Cortex of kidney (tissue), 1 donor: ENCODE results near the gene NUP133.
"Not testable (repeated sequence)": the region's sequence is repeated elsewhere in the genome, so short reads cannot be mapped to it uniquely, and the experiment has no call there.

Experiments used
- DNase-seq: peaks from one replicate; lab custom pipeline; 2025; lab: John Stamatoyannopoulos, UW

The NUP133 gene

DNA sequence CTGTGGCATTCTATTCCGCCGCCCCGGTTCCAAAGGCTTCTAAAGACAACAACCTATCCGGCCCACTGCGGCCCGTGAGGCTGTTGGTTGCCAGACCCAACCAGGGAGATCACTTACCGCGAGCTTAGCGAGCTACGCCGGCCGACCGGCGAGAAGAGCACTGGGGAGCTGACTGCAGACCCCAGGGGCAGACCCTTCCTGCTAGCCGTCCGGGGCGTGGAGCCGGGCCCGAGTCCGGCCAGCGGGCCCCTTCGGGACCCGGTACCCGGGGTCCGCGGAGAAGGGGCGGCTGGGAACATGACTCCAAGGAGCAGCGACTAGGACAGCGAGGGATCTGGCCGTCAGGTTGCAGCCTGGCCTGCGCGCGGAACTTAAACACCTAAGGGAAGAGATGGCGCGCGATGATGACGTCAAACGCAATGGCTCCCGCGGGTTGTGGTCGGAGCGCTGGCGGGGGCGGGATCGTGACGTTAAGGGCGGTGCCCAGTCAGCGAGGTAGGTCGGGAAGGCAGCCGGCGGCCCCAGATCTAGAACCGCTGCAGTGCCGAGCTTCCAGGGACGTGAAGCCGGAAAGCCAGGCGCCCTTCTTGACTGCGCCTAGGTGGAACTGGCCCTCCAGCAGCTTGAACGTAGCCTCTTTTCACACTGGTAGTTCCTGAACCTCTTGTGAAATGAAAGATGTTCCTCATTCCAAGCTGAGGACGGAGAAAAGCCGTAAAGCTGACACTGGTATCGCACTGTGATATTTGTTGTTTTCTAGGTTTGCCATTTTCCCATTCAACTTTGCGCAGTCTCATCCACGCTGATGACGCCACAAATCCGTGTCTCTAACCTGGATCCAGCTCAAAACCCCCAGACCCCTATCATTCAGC lies at the start of gene NUP133:
TSS of gene NUP133 (minus strand) at position 391 of the 872 bp plus-strand sequence. CDS start at position 299, 92 bp downstream.
- peak; percentile 42 for DNase-seq

DNA sequence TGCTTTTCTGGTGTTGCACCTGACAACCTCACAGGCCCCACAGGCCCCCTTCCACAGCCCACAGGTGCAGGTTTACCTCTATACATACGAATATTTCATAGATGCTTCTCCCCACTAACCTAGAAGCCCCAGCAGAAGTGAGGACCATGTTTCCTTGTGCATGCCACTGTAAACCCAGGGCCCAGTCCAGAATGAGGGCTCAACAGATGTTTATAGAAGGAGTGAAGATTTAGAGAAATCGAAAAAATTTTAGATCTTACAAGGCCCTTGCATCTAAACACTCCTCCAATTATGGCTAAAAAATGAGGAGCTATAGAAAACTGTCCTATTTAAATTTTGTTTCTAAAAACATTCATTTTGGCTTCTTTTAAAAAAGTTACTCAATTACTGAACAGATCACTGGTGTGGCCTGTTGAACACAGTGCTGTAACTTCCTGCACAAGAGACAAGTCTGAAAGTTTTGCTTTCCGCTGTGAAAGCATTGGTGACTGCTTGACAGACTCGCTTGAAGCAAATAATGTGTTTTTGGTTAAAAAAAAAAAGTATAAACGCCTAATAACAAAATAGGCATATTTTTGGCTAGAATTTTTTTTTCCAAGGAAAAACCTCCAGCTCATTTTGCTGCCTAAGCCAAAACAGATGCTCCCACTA lies 49.2 kb upstream of the NUP133 start:
- DNase-seq, result no peak

DNA sequence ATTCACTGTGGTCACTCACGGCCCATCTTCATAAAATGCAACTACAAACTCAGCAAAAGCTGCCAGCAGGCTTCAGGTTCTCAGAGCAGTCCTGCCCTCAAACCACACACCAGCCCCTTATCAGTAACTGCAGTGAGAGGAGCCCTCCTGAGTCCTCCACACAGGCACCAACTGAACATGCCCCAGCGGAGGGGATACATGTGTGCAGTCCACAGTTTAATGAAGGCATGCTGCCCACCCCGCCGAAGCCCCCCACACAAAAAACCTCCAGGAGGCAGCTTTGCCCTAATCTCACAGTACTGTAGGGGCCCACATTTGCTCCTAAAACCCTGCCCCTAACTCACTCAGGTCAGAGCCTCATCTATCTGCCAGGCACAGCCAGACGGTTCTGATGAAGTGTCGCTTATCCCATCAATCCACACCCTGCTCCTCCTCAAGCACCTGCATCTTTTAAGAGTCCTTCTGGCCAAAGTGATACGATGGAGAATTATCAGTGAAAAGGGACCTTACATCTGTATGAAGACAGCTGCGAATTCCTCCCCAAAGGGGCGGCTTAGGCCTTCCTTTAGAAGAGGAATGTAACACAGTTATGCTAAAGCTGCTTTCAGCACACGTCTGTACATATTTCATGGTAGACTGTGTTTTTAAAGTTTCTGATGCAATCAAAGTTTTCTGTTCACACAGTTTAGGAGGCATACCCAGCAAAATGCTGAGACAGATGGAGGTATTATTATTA lies 46.9 kb upstream of the NUP133 start:
- DNase-seq, result no peak

- DNase-seq, result no peak
Measured at GRCh38 chr1:229553621-229554130, 45.5 kb upstream of the NUP133 start.

- no peak for DNase-seq
Measured at GRCh38 chr1:229552732-229553131, 44.6 kb upstream of the NUP133 start.

DNA sequence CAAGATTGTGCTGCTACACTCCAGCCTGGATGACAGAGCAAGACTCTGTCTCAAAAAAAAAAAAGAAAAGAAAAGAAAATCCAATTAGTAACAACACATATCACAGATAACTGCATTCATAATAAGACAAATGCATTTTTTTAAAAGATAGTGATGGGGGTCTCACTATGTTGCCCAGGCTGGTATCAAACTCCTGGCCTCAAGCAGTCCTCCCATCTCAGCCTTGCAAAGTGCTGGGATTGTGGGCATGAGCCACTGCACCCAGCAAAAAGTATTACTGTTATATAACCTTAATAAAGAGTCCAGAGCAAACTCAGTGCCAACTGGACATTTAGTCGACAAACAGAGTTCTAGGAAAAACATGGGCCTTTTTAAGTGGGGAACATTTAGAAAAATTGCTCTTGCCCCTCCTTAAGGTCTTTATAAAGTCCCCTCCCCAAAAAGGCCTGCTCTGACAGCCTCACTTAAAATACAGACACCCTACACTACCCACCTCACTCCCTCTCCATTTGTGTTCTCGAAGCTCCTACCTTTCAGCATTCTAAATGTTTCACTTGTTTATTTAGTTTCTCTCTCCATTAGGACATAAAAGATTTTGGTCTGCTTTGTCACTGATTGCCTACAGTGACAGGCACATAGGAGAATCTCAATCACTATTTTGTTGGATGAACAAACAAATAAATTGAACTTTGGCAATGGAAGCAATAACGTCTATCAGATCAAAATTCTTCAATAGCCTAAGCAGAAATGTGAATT lies 42.8 kb upstream of the NUP133 start:
- no peak for DNase-seq

GRCh38 chr1:229547542-229547941 lies 39.4 kb upstream of the NUP133 start:
- DNase-seq, result no peak

DNA sequence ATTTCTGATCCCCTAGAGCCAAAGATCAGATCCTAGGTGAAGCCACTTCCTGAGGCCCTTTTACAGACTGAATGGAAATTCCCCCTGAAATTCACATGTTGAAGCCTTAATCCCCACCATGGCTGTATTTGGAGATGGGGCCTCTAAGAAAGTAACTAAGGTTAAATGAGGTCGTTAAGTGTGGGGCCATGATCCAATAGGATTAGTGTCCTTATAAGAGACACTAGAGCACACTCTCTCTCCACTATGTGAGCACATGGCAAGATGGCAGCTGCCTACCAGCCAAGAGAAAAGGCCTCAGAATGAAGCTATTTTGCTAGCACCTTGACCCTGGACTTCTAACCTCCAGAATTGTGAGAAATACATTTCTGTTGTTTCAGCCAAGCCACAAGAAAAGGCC lies 36.4 kb upstream of the NUP133 start:
- DNase-seq, result no peak

- no peak for DNase-seq
Measured at GRCh38 chr1:229539863-229540506, 31.8 kb upstream of the NUP133 start.

GRCh38 chr1:229538945-229539344 lies 30.8 kb upstream of the NUP133 start:
- no peak for DNase-seq

- DNase-seq, result no peak
Measured at GRCh38 chr1:229537894-229538293, 29.8 kb upstream of the NUP133 start.

DNA sequence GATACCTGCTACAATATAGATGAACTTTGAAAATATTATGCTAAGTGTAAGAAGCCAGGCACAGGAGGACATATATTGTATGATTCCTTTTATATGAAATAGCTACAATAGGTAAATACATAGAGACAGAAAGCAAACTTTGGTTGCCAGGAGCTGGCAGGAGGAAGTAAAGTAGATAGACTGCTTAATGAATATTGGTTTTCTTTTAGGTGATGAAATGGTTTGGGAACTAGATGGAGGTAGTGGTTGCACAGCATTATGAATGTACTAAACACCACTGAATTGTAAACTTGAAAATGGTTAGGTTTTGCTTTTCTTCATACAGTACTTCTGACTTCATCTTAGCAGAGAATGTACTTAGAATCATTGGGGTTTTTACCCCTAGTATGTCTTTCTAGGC lies 28.8 kb upstream of the NUP133 start:
- DNase-seq, result no peak

DNA sequence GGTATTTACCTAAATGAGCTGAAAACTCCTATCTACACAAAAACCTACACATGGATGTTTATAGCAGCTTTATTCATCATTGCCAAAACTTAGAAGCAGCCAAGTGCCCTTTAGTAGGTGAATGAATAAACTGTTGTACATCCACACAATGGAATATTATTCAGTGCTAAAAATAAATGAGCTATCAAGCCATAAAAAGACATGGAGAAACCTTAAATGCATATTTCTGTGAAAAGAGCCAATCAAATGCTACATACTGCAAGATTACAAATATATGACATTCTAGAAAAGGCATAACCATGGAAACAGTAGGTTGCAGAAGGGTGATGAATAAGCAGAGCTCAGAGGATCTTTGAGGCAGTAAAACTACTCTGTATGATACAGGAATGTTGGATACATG lies 27.1 kb upstream of the NUP133 start:
- DNase-seq, result no peak

DNA sequence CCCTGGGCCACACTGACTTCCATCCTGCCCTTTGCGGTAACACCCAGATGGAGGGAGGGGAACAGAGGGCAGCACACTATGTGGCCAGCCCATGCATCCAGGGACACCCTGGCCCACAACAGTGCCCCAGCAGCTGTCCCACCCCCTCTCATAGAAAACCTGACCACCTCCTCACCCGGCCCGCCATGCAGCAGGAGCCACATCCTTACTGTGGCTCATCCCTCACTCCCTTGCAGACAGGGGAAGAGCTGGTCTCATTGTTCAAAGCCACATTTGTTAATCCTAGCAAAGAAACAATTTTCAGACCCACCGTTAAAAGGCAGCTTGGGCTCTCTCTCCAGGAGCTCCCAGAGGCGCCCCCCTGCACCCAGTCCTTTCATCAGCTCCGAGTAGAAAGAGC lies 23.2 kb upstream of the NUP133 start:
- no peak for DNase-seq

DNA sequence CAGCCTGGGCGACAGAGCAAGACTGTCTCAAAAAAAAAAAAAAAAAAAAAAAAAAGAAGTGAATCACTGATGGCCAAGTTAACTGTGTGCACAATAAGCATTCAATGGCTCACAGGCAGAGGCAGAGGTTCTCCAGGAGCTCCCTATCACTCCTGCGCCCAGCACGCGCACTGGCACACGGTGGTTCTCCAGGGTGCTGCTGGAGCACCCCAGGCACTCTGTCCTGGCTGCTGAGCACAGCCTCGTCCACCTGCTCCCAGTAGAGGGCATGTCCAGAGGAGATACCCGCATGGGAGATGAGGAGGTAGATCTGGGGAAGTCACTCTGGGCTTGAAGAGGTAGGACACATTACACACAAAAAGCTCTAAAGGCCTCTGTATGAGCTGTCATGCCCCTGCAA lies 21.5 kb upstream of the NUP133 start:
- no peak for DNase-seq

DNA sequence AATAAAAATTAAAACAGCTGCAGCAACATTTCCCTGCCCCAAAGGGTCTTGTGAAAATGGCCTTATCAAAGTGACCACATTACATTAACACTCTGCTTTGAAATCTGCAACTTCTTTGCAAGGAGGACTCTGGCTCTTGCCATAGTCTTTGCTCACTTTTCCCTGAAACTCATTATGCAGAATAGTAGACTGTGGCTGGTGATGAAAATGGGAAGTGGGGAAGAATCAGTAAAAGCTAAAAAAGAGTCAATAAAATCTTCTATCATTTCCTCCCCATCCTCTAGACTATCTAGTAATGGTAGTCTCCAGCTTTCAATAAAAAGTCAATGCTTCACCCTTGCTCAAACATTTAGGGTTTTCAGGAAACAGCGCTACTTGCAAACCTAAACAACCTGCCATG lies 18.6 kb upstream of the NUP133 start:
- DNase-seq, result no peak

DNA sequence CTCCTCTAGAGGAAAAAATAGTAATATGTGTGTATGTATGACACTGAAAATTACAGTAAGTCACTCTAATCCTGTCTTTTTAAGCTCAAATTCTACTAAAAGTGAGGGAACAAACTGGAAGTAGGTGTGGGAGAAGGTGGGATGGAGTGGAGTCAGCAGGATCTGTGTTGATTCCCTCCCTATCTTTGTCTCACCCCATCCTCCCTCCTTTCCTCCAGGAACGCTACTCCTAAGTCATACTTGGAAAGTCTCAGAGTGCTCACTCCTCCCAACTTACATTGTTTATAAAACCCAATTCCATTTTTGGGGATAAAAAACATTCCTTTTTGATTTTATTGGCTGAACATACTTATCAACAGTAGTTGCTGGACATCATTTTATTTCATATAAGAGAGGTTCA lies 14.9 kb upstream of the NUP133 start:
- DNase-seq, result no peak

DNA sequence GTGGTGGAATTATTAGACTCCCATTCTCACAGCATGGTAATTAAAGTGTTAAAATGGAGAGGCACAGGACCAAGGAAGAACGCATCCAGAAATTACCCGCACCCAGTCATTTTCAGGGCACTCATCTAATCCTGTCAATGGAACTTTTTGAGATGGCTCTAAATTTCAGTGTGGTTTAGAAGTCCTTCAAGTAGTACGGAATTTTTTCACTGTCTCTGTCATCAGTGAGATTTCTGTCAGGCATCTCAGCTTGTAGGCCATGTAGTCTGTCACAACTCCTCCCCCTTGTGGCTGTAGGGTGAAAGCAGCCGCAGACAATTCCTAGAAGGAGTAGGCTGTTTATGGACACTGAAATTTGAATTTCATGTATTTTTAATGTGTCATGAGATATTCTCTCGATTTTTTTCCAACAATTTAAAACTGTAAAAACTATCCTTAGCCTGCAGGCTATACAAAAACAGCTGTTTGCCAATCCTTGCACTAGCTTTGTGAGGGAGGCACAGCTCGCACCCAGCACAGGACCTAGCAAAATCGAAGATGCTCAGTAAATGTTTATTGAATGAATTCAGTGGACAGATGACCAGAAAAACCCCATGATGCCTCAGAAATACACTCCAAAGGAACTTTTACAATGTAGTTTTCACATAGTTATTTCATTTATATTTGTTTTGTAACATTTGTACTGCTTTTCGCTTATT lies 6.6 kb upstream of the NUP133 start:
- DNase-seq, result no peak

DNA sequence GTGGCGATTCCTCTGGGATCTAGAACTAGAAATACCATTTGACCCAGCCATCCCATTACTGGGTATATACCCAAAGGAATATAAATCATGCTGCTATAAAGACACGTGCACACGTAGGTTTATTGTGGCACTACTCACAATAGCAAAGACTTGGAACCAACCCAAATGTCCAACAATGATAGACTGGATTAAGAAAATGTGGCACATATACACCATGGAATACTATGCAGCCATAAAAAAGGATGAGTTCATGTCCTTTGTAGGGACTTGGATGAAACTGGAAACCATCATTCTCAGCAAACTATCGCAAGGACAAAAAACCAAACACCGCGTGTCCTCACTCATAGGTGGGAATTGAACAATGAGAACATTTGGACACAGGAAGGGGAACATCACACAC lies 3.5 kb upstream of the NUP133 start:
- DNase-seq, result not testable (repeated sequence)

GRCh38 chr1:229511201-229511600 lies 3.1 kb upstream of the NUP133 start:
- DNase-seq, result not testable (repeated sequence)

- no peak for DNase-seq
Measured at GRCh38 chr1:229509576-229509975, 1.4 kb upstream of the NUP133 start.
